A549 (cell line): Measurements from ENCODE around the gene CDC42.

Source experiments
- CTCF ChIP-seq: fragments of >200 bp; sonication (Bioruptor Twin); formaldehyde crosslinking; IDR thresholded peaks from 3 replicates; pipeline ENCODE4 v1.5.1; 2016
- HOXA7 ChIP-seq: fragments of 250-450 bp; sonication (Bioruptor Pico); IDR thresholded peaks from 2 replicates; pipeline ENCODE4 v1.5.0; 2020; ENCODE audit warnings: mild to moderate bottlenecking, moderate library complexity
- KDM1A ChIP-seq: fragments of 200-600 bp; sonication (generic); IDR thresholded peaks from 2 replicates; pipeline ENCODE4 v1.6.1; 2016; ENCODE audit warnings: low read depth, mild to moderate bottlenecking
- RFX5 ChIP-seq: fragments of 450-650 bp; IDR thresholded peaks from 2 replicates; pipeline ENCODE4 v1.7.1; 2014; ENCODE audit warnings: antibody characterized with exemption, mild to moderate bottlenecking, moderate library complexity

GRCh38 chr1:22127248-22127647 is 74.7 kb downstream of the CDC42 start:
- no peak for TF ChIP-seq HOXA7 (CRISPR knock-in tag)
- TF ChIP-seq RFX5, result no peak
- TF ChIP-seq CTCF, result no peak
- TF ChIP-seq KDM1A, result no peak
